B cell (primary cell): ENCODE data around the gene RAP1GAP. TPM values are rescaled to one million over a fixed set of nuclear protein-coding genes. Genes with fewer than 3 reads are reported as not detected.

ENCODE experiments used
- ATAC-seq: fragments of 200-7000 bp; cut with Tn5 transposase; one replicate; pipeline ENCODE4 v1.10.0; 2021; ENCODE audit warnings: low read depth, mild to moderate bottlenecking, moderate number of reproducible peaks, moderate library complexity
- CTCF ChIA-PET: fragments of 350-600 bp; sonication (Branson Sonifier 250); formaldehyde crosslinking; loops from one replicate; lab custom pipeline; 2021; ENCODE audit warnings: antibody characterized with exemption, inconsistent platforms; lab: Charles Lee
- POLR2A ChIA-PET: fragments of 350-600 bp; sonication (Branson Sonifier 250); formaldehyde crosslinking; loops from one replicate; lab custom pipeline; 2021; ENCODE audit warnings: antibody characterized with exemption; lab: Charles Lee
- DNase-seq: peaks from one replicate; pipeline ENCODE4 v3.0.0; 2013
- H2AFZ ChIP-seq: 2 replicates; pipeline ENCODE4 v1.6.1; 2012; ENCODE audit warnings: mild to moderate bottlenecking, low read depth, low read length; ENCODE audit not compliant: insufficient read depth, poor library complexity, severe bottlenecking
- H3K27ac ChIP-seq, 2 donors: 1 replicate in 1 of 2; 2 replicates in 1 of 2; pipeline ENCODE4 v1.5.1; 2012 to 2013; ENCODE audit warnings: low read length in 2 of 2, mild to moderate bottlenecking in 2 of 2, moderate library complexity in 1 of 2
- H3K27me3 ChIP-seq, 4 experiments: fragments of 200-600 bp in 1 of 4; sonication (generic) in 1 of 4; replicated peaks in 1 of 4; 1 replicate in 2 of 4; 2 replicates in 2 of 4; pipeline versions ENCODE4 v1.6.1 to v1.7.0; 2013 to 2016; ENCODE audit warnings: low read length in 3 of 4, mild to moderate bottlenecking in 2 of 4, mixed read lengths in 1 of 4, moderate library complexity in 1 of 4; ENCODE audit not compliant: insufficient read depth in 4 of 4, control insufficient read depth in 3 of 4; ENCODE audit errors: control extremely low read depth in 1 of 4
- H3K36me3 ChIP-seq, 2 experiments: replicated peaks in 1 of 2; 1 replicate in 1 of 2; 2 replicates in 1 of 2; pipeline versions ENCODE4 v1.6.1 to v1.7.1; 2013; ENCODE audit warnings: low read length in 1 of 2; ENCODE audit not compliant: insufficient read depth in 2 of 2, control insufficient read depth in 1 of 2; ENCODE audit errors: control extremely low read depth in 1 of 2, extremely low read depth in 1 of 2
- H3K4me1 ChIP-seq, 2 donors: fragments of 200-600 bp in 1 of 2; sonication (generic) in 1 of 2; 1 replicate in 1 of 2; 2 replicates in 1 of 2; pipeline versions ENCODE4 v1.5.1 to v1.6.1; 2013 to 2017; ENCODE audit warnings: low read length in 2 of 2; ENCODE audit not compliant: control insufficient read depth in 2 of 2, insufficient read depth in 2 of 2
- H3K4me2 ChIP-seq: replicated peaks from 2 replicates; pipeline ENCODE3; 2012; ENCODE audit warnings: mild to moderate bottlenecking, low read depth, low read length; ENCODE audit not compliant: poor library complexity, severe bottlenecking
- H3K4me3 ChIP-seq, 5 experiments: fragments of 200-600 bp in 1 of 5; sonication (generic) in 1 of 5; 1 replicate in 3 of 5; 2 replicates in 2 of 5; pipeline versions ENCODE4 v1.5.1 to v1.7.0; 2011 to 2016; ENCODE audit warnings: low read length in 4 of 5, mild to moderate bottlenecking in 4 of 5, low read depth in 2 of 5, control low read depth in 1 of 5, moderate library complexity in 1 of 5; ENCODE audit not compliant: insufficient read depth in 1 of 5; ENCODE audit errors: control extremely low read depth in 1 of 5, extremely low read depth in 1 of 5
- H3K79me2 ChIP-seq: fragments of 200-600 bp; sonication (generic); one replicate; pipeline ENCODE4 v1.6.0; 2016; ENCODE audit warnings: low read length; ENCODE audit not compliant: control insufficient read depth, insufficient read depth
- H3K9ac ChIP-seq: fragments of 200-600 bp; sonication (generic); 2 replicates; pipeline ENCODE4 v1.6.1; 2017; ENCODE audit warnings: mild to moderate bottlenecking, low read length, moderate library complexity
- H3K9me3 ChIP-seq, 3 donors: one replicate each; pipeline versions ENCODE4 v1.6.1 to v1.7.1; 2013; ENCODE audit warnings: low read length in 2 of 3; ENCODE audit not compliant: control insufficient read depth in 2 of 3, insufficient read depth in 1 of 3; ENCODE audit errors: control extremely low read depth in 1 of 3
- H4K20me1 ChIP-seq: 2 replicates; pipeline ENCODE4 v1.6.0; 2012; ENCODE audit warnings: mild to moderate bottlenecking, low read length; ENCODE audit not compliant: insufficient read depth, control insufficient read depth, poor library complexity, severe bottlenecking
- H3K27ac Mint-ChIP-seq: one replicate; pipeline ENCODE4 v1.8.0; 2021; ENCODE audit warnings: mixed read lengths
- H3K27me3 Mint-ChIP-seq: one replicate; pipeline ENCODE4 v1.8.0; 2021; ENCODE audit warnings: mixed read lengths
- H3K4me1 Mint-ChIP-seq: one replicate; pipeline ENCODE4 v1.8.0; 2021; ENCODE audit warnings: mixed read lengths
- H3K4me3 Mint-ChIP-seq: one replicate; pipeline ENCODE4 v1.8.0; 2021; ENCODE audit warnings: mixed read lengths
- H3K9me3 Mint-ChIP-seq: one replicate; pipeline ENCODE4 v1.8.0; 2022; ENCODE audit warnings: mixed read lengths; ENCODE audit not compliant: insufficient read depth
- CTCF ChIP-seq: fragments of 200-600 bp; IDR thresholded peaks from one replicate; pipeline ENCODE4 v1.8.0; 2022; ENCODE audit warnings: antibody characterized with exemption, mild to moderate bottlenecking
- EZH2 ChIP-seq: IDR thresholded peaks from 2 replicates; pipeline ENCODE4 v1.6.1; 2012; ENCODE audit warnings: borderline replicate concordance, low read depth, mild to moderate bottlenecking, moderate library complexity, low read length; ENCODE audit not compliant: insufficient read depth, poor library complexity, severe bottlenecking
- WGBS: methylation state at CpG from one replicate; pipeline ENCODE4 v1.1.5; 2013; ENCODE audit warnings: missing lambda C conversion rate; ENCODE audit not compliant: insufficient coverage; 5-methylcytosine and 5-hydroxymethylcytosine counted together
- intact Hi-C: fragments of 100-400 bp; cut with micrococcal nuclease; formaldehyde crosslinking; loops from one replicate; pipeline ENCODE4 v1.10.0; 2022
- polyA plus RNA-seq: library from polyadenylated mRNA; depleted of rRNA; stranded (reverse); fragments of >200 nt; gene quantifications from 2 replicates; pipeline ENCODE4 v1.2.3, GENCODE V29; 2012
- total RNA-seq, 2 donors: library from RNA; stranded (reverse); fragments of 120-200 nt in 1 of 2; gene quantifications; 1 replicate in 1 of 2; 2 replicates in 1 of 2; pipeline versions ENCODE4 v1.2.3 to v1.2.4, GENCODE V29; 2013 to 2022

The RAP1GAP gene
- total and polyA plus RNA-seq, 2 donors (not counting 1 experiment from before 2014, with no cell fraction given) = 0.07 to 0.09 TPM

- H3K4me3 Mint-ChIP-seq = no peak overlapping the region
- peaks cover 11% of the 10 kb centered on the region for H3K4me1 Mint-ChIP-seq
- intact Hi-C loops = loop anchor here (1.0 kb wide), 1 partner anchor 262 kb away; no protein-coding TSS in a partner anchor
- WGBS = 97% methylated on average over 3 of the region's 4 CpGs
- no peak overlapping the region for H3K27ac Mint-ChIP-seq
- H3K27me3 Mint-ChIP-seq = no peaks in the 10 kb centered on the region
- DNase-seq (no peak), ATAC-seq (no peak)
- Histone ChIP-seq H3K9me3 (no peaks in the 10 kb centered on the region), H3K4me1 (peaks cover 0 to 4% of the 10 kb centered on the region in 2 donors), H3K4me2 (no peak overlapping the region), H3K79me2 (no peaks in the 10 kb centered on the region), H3K9ac (no peak overlapping the region), H3K4me3 (no peak overlapping the region), H3K27ac (no peak overlapping the region), H2AFZ (no peak overlapping the region), H3K36me3 (peaks cover 16 to 74% of the 10 kb centered on the region in 2 experiments), H3K27me3 (no peaks in the 10 kb centered on the region), H4K20me1 (no peaks in the 10 kb centered on the region)
- H3K9me3 Mint-ChIP-seq = no peaks in the 10 kb centered on the region
- ChIA-PET CTCF (interaction anchor here (0.9 kb wide), 1 partner anchor 79 kb away, joined by 3 read pairs; no protein-coding TSS in a partner anchor), POLR2A (no interaction called here)
- TF ChIP-seq EZH2 (no peak), CTCF (no peak)
Observed at GRCh38 chr1:21702780-21703179, 33.6 kb upstream of the RAP1GAP start.

GRCh38 chr1:21701401-21701800 lies 32.2 kb upstream of the RAP1GAP start:
- CTCF ChIA-PET = interaction anchor here (1.4 kb wide), 1 partner anchor 260 kb away, joined by 3 read pairs; no protein-coding TSS in a partner anchor

More at GRCh38 chr1:21701401-21701800, 32.2 kb upstream of the RAP1GAP start:
- Histone ChIP-seq H3K4me3 (no peak overlapping the region), H2AFZ (no peak overlapping the region), H3K9ac (no peak overlapping the region), H3K4me1 (peaks cover 0 to 1% of the 10 kb centered on the region in 2 donors), H3K4me2 (no peak overlapping the region), H3K36me3 (peaks cover 16 to 72% of the 10 kb centered on the region in 2 experiments), H4K20me1 (no peaks in the 10 kb centered on the region), H3K27me3 (no peaks in the 10 kb centered on the region), H3K9me3 (no peaks in the 10 kb centered on the region), H3K79me2 (no peaks in the 10 kb centered on the region), H3K27ac (no peak overlapping the region)
- H3K27ac Mint-ChIP-seq = no peak overlapping the region
- intact Hi-C loops = no loop called here
- H3K4me1 Mint-ChIP-seq = peaks cover 4% of the 10 kb centered on the region
- no peak for ATAC-seq
- POLR2A ChIA-PET = no interaction called here
- no peak for TF ChIP-seq EZH2
- no peak for TF ChIP-seq CTCF
- no peaks in the 10 kb centered on the region for H3K27me3 Mint-ChIP-seq
- no peaks in the 10 kb centered on the region for H3K9me3 Mint-ChIP-seq
- H3K4me3 Mint-ChIP-seq = no peak overlapping the region
- no peak for DNase-seq
- WGBS = 100% methylated on average over 3 of the region's 6 CpGs
